ENCODE data around the gene C10orf53. TPM values are rescaled to one million over a fixed set of nuclear protein-coding genes. Genes with fewer than 3 reads are reported as not detected.
"Not testable (repeated sequence)": the region's sequence is repeated elsewhere in the genome, so short reads cannot be mapped to it uniquely, and the experiment has no call there.

C10orf53 gene
- total RNA-seq, 1 experiment from 2014 or later = not detected

- Histone ChIP-seq H3K9me3 (replicated peaks) (no peaks in the 10 kb centered on the region), H3K27me3 (replicated peaks) (no peaks in the 10 kb centered on the region; the same call in 1 of the 2 replicates), H3K4me3 (no peak overlapping the region), H3K27ac (no peak overlapping the region), H3K36me3 (no peaks in the 10 kb centered on the region), H3K4me1 (replicated peaks) (no peaks in the 10 kb centered on the region)
- DNase-seq (ENCODE audit: low read depth in 1 of 2, low spot score in 2 of 2) = no peak
Observed at GRCh38 chr10:49661140-49661856, 18.2 kb upstream of the C10orf53 start.

GRCh38 chr10:49662169-49662830, 17.2 kb upstream of the C10orf53 start:
- Histone ChIP-seq H3K4me1 (replicated peaks) (no peaks in the 10 kb centered on the region), H3K27ac (no peak overlapping the region), H3K36me3 (no peaks in the 10 kb centered on the region), H3K4me3 (no peak overlapping the region), H3K27me3 (replicated peaks) (no peaks in the 10 kb centered on the region; the same call in 1 of the 2 replicates), H3K9me3 (replicated peaks) (no peaks in the 10 kb centered on the region)
- no peak for DNase-seq (ENCODE audit: low read depth in 1 of 2, low spot score in 2 of 2)

GRCh38 chr10:49663596-49663995, 15.9 kb upstream of the C10orf53 start:
- Histone ChIP-seq H3K9me3 (replicated peaks) (no peaks in the 10 kb centered on the region), H3K36me3 (no peaks in the 10 kb centered on the region), H3K4me1 (replicated peaks) (no peaks in the 10 kb centered on the region), H3K4me3 (no peak overlapping the region), H3K27ac (no peak overlapping the region), H3K27me3 (replicated peaks) (no peaks in the 10 kb centered on the region; the same call in 1 of the 2 replicates)
- no peak for DNase-seq (ENCODE audit: low read depth in 1 of 2, low spot score in 2 of 2)

GRCh38 chr10:49664006-49664841, 15.2 kb upstream of the C10orf53 start:
- H3K27ac ChIP-seq = no peak overlapping the region
- H3K4me1 ChIP-seq (replicated peaks) = no peaks in the 10 kb centered on the region
- H3K27me3 ChIP-seq (replicated peaks) = no peaks in the 10 kb centered on the region; the same call in 1 of the 2 replicates
- no peak for DNase-seq (ENCODE audit: low read depth in 1 of 2, low spot score in 2 of 2)
- no peak overlapping the region for H3K4me3 ChIP-seq
- H3K36me3 ChIP-seq = no peaks in the 10 kb centered on the region
- no peaks in the 10 kb centered on the region for H3K9me3 ChIP-seq (replicated peaks)

- Histone ChIP-seq H3K9me3 (replicated peaks) (no peaks in the 10 kb centered on the region), H3K4me3 (no peak overlapping the region)
Observed at GRCh38 chr10:49664842-49665355, 14.6 kb upstream of the C10orf53 start.

DNA sequence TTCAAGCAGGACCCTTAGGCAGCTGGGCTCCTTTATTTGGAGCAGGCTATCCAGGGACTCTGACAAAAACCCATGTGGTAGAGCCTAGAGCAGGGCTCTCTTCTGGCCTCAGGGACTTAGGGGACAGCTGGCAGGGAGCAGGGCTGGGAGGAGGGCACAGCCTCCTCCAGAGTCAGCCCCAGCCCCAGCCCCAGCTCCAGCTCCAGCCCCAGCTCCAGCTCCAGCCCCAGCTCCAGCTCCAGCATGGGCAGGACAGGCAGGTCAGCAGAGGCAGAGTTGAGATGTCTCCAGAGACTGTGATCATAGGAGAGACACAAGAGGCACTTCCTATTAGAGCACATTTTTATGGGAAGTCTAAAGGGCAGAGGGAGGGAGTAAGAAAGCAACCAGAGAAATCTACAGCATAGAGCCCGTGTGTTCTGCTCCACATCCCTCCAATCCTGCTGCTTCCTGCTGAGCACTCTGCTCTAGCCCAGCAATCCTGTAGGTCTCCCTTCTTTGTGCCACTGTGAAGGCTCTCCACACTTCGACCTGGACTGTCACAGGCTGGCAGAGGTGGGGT, 13.3 kb upstream of the C10orf53 start:
- no peaks in the 10 kb centered on the region for H3K36me3 ChIP-seq
- no peak overlapping the region for H3K4me3 ChIP-seq
- H3K27ac ChIP-seq = no peak overlapping the region
- H3K9me3 ChIP-seq (replicated peaks) = no peaks in the 10 kb centered on the region
- no peaks in the 10 kb centered on the region; the same call in 1 of the 2 replicates for H3K27me3 ChIP-seq (replicated peaks)
- DNase-seq (ENCODE audit: low read depth in 1 of 2, low spot score in 2 of 2) = no peak
- H3K4me1 ChIP-seq (replicated peaks) = no peaks in the 10 kb centered on the region

More at GRCh38 chr10:49664842-49665355, 14.6 kb upstream of the C10orf53 start:
- Histone ChIP-seq H3K27ac (no peak overlapping the region), H3K36me3 (no peaks in the 10 kb centered on the region), H3K4me1 (replicated peaks) (no peaks in the 10 kb centered on the region), H3K27me3 (replicated peaks) (no peaks in the 10 kb centered on the region; the same call in 1 of the 2 replicates)
- no peak for DNase-seq (ENCODE audit: low read depth in 1 of 2, low spot score in 2 of 2)

GRCh38 chr10:49666685-49667084, 12.8 kb upstream of the C10orf53 start:
- Histone ChIP-seq H3K4me1 (replicated peaks) (no peaks in the 10 kb centered on the region), H3K36me3 (no peaks in the 10 kb centered on the region), H3K4me3 (no peak overlapping the region), H3K9me3 (replicated peaks) (no peaks in the 10 kb centered on the region), H3K27me3 (replicated peaks) (no peaks in the 10 kb centered on the region; the same call in 1 of the 2 replicates), H3K27ac (no peak overlapping the region)
- DNase-seq (ENCODE audit: low read depth in 1 of 2, low spot score in 2 of 2) = no peak

GRCh38 chr10:49667991-49668390, 11.5 kb upstream of the C10orf53 start:
- H3K27me3 ChIP-seq (replicated peaks) = no peaks in the 10 kb centered on the region
- no peak overlapping the region for H3K4me3 ChIP-seq
- H3K4me1 ChIP-seq (replicated peaks) = no peaks in the 10 kb centered on the region
- H3K9me3 ChIP-seq (replicated peaks) = no peaks in the 10 kb centered on the region
- H3K27ac ChIP-seq = no peak overlapping the region
- H3K36me3 ChIP-seq = no peaks in the 10 kb centered on the region
- no peak for DNase-seq (ENCODE audit: low read depth in 1 of 2, low spot score in 2 of 2)

- no peak overlapping the region for H3K4me3 ChIP-seq
- H3K4me1 ChIP-seq (replicated peaks) = no peaks in the 10 kb centered on the region
- DNase-seq (ENCODE audit: low read depth in 1 of 2, low spot score in 2 of 2) = no peak
- H3K9me3 ChIP-seq (replicated peaks) = no peaks in the 10 kb centered on the region
- H3K27ac ChIP-seq = no peak overlapping the region
- no peaks in the 10 kb centered on the region for H3K36me3 ChIP-seq
- H3K27me3 ChIP-seq (replicated peaks) = no peaks in the 10 kb centered on the region
Observed at GRCh38 chr10:49668684-49669083, 10.8 kb upstream of the C10orf53 start.

GRCh38 chr10:49678827-49679479, 498 bp upstream of the C10orf53 start:
- H3K4me1 ChIP-seq (replicated peaks) = no peaks in the 10 kb centered on the region
- H3K9me3 ChIP-seq (replicated peaks) = no peaks in the 10 kb centered on the region
- H3K36me3 ChIP-seq = no peaks in the 10 kb centered on the region
- H3K4me3 ChIP-seq = no peak overlapping the region
- H3K27me3 ChIP-seq (replicated peaks) = peaks cover 17% of the 10 kb centered on the region; the same call in 1 of the 2 replicates
- no peak overlapping the region for H3K27ac ChIP-seq
- no peak for DNase-seq (ENCODE audit: low read depth in 1 of 2, low spot score in 2 of 2)

DNA sequence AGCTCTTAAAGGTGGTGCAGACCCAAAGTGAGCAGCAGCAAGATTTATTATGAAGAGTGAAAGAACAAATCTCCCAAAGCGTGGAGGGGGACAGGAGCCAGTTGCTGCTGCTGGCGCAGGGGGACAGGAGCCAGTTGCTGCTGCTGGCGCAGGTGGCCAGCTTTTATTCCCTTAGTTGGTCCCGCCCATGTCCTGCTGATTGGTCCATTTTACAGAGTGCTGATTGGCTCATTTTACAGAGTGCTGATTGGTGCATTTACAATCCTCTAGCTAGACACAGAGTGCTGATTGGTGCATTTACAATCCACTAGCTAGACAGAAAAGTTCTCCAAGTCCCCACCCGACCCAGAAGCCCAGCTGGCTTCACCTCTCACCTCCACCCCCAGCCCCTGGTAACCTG, 3.0 kb downstream of the C10orf53 start:
- not testable (repeated sequence) for H3K4me3 ChIP-seq; H3K9me3 ChIP-seq (replicated peaks); DNase-seq (ENCODE audit: low read depth in 1 of 2, low spot score in 2 of 2); H3K36me3 ChIP-seq; H3K27ac ChIP-seq; H3K4me1 ChIP-seq (replicated peaks)
- peaks cover 11% of the 10 kb centered on the region; the same call in 1 of the 2 replicates for H3K27me3 ChIP-seq (replicated peaks)

- H3K27ac ChIP-seq = no peak overlapping the region
- H3K4me3 ChIP-seq = no peak overlapping the region
- DNase-seq (ENCODE audit: low read depth in 1 of 2, low spot score in 2 of 2) = no peak
- H3K4me1 ChIP-seq (replicated peaks) = no peaks in the 10 kb centered on the region
- H3K27me3 ChIP-seq (replicated peaks) = peaks cover 7% of the 10 kb centered on the region; the same call in 1 of the 2 replicates
- H3K9me3 ChIP-seq (replicated peaks) = 0 out of 2 replicates have a peak, but pooled peaks cover 4% of the 10 kb centered on the region
- H3K36me3 ChIP-seq = no peaks in the 10 kb centered on the region
Observed at GRCh38 chr10:49682879-49683278, 3.4 kb downstream of the C10orf53 start.

GRCh38 chr10:49686651-49687050, 7.2 kb downstream of the C10orf53 start:
- Histone ChIP-seq H3K27ac (no peak overlapping the region), H3K36me3 (no peaks in the 10 kb centered on the region), H3K4me1 (replicated peaks) (no peaks in the 10 kb centered on the region), H3K9me3 (replicated peaks) (0 out of 2 replicates have a peak, but pooled peaks cover 4% of the 10 kb centered on the region), H3K4me3 (no peak overlapping the region), H3K27me3 (replicated peaks) (peaks cover 16% of the 10 kb centered on the region)
- no peak for DNase-seq (ENCODE audit: low read depth in 1 of 2, low spot score in 2 of 2)
